NT2/D1 (cell line): ENCODE measurements around the gene WSB1.

Source experiments
- SUZ12 ChIP-seq: IDR thresholded peaks from 2 replicates; pipeline ENCODE4 v1.6.1; 2011; ENCODE audit not compliant: insufficient read length, insufficient read depth; ENCODE audit errors: extremely low read depth
- YY1 ChIP-seq: IDR thresholded peaks from 2 replicates; pipeline ENCODE4 v1.6.1; 2011; ENCODE audit not compliant: insufficient read length, insufficient read depth

- TF ChIP-seq YY1 (no peak), SUZ12 (no peak)
Observed at GRCh38 chr17:27353461-27354050, 59.6 kb downstream of the WSB1 start.
